ENCODE data around the gene GLB1L.

The GLB1L gene

GRCh38 chr2:219252900-219253752, 7.9 kb upstream of the GLB1L start, which contains the start of gene TUBA4B:
Gene TUBA4B (plus strand): TSS chr2:219253243. CDS start chr2:219253408, 165 bp downstream.
- peak; percentile 27 for DNase-seq (ENCODE audit: low read depth)

DNA sequence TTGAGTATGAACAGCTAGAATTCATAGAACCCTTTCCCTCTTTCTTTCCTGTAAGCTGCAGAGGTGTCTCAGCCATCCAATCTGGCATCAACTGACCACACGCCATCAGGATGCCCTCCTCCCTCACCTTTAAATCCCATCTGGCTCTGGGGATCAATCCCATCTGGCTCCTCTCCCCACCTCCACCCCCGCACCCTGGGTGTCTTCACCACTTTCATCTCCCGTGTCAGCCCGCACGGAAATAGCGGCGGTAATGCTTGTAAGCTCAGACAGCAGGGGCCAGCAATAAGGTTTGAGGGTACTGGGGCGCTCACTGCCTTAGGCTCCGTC, 7.3 kb upstream of the GLB1L start:
- DNase-seq (ENCODE audit: low read depth) = peak; percentile 24

DNA sequence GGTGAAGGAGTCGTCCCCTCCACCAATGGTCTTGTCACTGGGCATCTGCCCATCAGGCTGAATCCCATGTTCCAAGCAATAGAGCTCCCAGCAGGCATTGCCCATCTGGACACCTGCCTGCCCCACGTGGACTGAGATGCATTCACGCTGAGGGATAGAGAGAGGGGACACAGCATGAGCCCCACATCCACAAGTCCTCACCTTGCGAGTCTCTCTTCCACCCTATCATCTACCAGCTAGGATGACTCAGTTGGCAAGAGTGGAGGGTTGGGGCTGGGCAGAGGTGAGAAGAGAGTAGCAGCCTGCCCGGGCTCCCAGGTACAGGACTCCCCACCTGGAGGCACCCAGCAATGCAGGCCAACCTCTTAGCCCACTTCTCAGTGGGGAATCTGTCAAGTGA, 6.8 kb upstream of the GLB1L start:
- DNase-seq (ENCODE audit: low read depth) = no peak

GRCh38 chr2:219251656-219252055, 6.4 kb upstream of the GLB1L start:
- no peak for DNase-seq (ENCODE audit: low read depth)

- no peak for DNase-seq (ENCODE audit: low read depth)
Measured at GRCh38 chr2:219250049-219250781, 5.0 kb upstream of the GLB1L start.

DNA sequence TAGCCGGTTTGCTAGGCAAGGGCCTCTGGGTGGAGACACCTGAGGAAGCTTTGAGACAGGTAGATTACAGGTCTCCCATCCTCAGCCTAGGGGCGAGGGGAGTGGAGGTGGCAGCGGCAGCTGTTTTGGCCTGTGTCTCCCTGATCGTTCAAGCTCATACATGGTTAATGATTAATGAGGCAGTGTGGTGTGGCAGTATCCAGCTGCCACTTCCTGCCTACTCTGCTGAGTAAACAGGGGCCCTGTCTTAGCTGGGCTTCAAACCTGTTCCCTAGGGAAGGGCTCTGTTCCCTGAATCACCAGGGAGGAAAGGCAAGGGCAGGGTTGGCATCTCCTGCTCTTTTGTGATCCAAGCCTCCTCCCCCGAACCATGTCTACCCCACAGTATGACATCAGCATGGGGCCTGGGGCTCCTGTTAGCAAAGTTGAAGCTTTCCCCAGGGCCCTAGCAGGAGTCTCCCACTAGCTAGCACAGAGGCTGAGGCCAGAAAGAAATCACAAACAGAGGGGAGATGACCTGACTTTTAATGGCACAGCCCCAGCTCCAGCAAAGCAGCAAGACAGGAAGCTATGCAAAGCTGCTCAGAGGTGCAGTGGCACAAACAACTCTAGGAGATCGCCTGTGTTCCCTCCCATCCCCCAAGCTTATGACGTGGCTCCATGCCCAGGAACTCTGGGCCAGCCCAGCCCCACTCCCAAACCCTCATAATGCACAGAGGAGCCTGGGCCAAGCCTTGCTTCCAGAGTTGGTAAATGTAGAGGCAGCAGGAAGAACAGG, 4.1 kb upstream of the GLB1L start:
- DNase-seq (ENCODE audit: low read depth) = no peak

- no peak for DNase-seq (ENCODE audit: low read depth)
Measured at GRCh38 chr2:219248845-219249202, 3.6 kb upstream of the GLB1L start.

GRCh38 chr2:219247678-219248642, 2.7 kb upstream of the GLB1L start:
- peak; percentile 43 for DNase-seq (ENCODE audit: low read depth)

DNA sequence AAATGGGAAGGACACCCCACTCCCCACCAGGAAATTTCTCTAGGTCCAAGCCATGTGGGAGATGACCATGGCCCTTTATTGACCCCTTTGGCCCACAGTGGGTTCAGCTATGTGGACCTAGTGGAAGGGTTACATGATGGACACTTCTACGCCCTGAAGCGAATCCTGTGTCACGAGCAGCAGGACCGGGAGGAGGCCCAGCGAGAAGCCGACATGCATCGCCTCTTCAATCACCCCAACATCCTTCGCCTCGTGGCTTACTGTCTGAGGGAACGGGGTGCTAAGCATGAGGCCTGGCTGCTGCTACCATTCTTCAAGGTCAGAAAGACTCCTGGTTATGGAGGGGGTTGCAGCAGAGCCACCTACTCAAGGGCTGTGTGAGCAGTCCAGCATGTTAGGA, 1.3 kb upstream of the GLB1L start:
- no peak for DNase-seq (ENCODE audit: low read depth)

GRCh38 chr2:219245899-219246230, 621 bp upstream of the GLB1L start:
- no peak for DNase-seq (ENCODE audit: low read depth)

GRCh38 chr2:219244789-219245147, 476 bp downstream of the GLB1L start:
- no peak for DNase-seq (ENCODE audit: low read depth)

- no peak for DNase-seq (ENCODE audit: low read depth)
Measured at GRCh38 chr2:219243291-219243761, 1.9 kb downstream of the GLB1L start.

GRCh38 chr2:219234331-219234730, 10.9 kb downstream of the GLB1L start:
- no peak for DNase-seq (ENCODE audit: low read depth)

DNA sequence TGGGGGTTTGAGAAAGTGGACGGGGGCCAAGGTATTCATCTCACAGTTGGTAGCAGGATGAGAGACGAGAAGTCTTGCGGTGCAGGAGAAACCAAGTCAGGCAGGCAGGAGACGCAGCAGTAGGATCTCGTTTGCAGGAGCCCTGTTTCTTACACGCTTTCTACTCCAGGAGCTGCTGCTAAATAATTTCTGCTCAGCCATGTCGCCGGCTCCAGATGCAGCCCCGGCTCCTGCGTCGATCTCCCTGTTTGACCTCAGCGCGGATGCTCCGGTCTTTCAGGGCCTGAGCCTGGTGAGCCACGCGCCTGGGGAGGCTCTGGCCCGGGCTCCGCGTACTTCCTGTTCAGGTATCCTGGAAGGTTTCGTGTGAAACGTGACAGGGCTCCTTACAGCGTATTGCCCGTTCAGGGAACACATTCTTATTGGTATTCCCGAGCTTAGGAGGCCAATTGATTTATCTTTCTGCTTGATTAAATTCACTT, 15.1 kb downstream of the GLB1L start:
- peak; percentile 24 for DNase-seq (ENCODE audit: low read depth)

DNA sequence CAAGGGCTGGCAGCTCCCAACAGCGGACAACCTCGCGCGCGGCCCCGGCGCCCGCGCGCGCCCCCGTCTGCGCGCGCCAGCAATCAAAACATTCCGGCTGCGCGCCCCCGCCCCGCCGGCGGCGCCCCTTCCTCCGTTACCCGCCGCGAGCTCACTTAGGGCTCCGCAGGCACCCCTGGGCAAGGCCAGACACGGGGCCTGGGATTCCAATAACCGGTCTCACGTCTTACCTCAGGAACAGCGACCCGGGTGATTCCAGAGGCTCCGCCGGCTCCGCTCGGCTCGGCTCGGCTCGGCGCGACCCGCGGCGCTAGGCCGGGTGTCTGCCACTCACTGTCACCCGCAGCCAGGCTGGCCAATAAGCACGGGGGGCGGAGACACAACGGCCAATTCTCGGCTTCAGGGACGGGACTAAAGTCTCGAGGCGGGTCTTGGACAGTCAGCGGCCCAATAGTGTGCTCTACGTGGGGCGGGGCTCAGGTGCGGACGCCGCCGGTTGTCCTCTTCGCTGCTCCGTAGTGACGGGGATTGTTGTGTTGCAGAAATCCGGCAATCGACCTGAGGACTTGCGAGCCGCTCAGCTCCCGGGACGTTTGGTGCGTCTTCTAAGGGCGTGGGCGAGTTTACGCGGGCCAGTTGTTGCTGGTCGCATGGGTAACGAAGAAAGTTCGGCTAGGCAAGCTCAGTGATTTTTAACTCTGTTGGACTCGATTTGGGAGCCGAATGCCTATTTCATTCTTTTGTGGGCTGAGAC, 15.8 kb downstream of the GLB1L start, which contains the start of the genes ANKZF1 and ATG9A:
TSS of gene ANKZF1 (plus strand) at position 502 of the 754 bp plus-strand sequence. CDS start 452 bp downstream, outside the sequence.
TSS of gene ATG9A (minus strand) at position 332 of the 754 bp plus-strand sequence. CDS start 1,612 bp downstream, outside the sequence.
- DNase-seq (ENCODE audit: low read depth) = peak; percentile 98

DNA sequence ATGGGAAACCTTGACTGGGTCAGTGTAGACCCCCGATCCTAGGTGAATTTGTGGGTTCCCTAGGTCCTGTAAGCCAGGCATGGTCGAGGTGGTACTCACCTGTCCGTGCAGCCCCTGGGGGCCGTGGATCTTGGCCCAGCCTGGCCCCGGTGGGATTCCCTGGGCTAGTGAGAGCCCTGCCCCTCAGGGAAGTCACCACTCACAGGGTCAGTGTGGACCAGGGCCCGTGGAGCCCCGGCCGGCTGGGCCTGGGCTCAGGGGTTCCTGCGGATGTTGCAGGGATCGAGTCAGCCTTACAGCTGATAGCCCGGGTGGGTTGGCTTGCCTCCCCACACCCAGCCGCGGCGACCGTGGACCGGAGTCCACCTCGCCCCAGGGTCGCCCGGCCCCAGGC, 16.3 kb downstream of the GLB1L start:
- DNase-seq (ENCODE audit: low read depth) = no peak

GRCh38 chr2:219228041-219228910, 17.0 kb downstream of the GLB1L start:
- DNase-seq (ENCODE audit: low read depth) = no peak

DNA sequence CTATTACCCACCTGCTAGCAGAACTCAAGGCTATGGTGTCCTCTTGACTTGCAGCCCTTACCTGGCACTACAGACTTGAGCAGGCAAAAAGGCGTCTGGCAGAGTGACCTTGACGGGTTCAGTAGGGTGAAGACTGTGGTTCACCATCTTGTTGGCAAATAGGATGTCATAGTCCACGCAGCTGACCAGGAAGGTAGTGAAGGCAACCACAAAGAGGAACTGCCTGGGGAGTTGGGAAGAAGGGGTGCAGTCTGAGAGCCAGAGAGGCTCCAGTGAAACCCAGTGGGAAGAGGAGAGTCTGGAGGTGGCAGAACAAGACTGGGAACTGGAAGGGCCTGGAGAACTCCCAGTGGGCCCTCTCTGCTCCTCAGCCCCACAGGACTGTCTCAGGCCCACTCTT, 19.9 kb downstream of the GLB1L start:
- no peak for DNase-seq (ENCODE audit: low read depth)

- no peak for DNase-seq (ENCODE audit: low read depth)
Measured at GRCh38 chr2:219223831-219224610, 21.2 kb downstream of the GLB1L start.

Measured in activated T-helper 9 cell treated with anti-CD3 and anti-CD28 coated beads, Interleukin-2, amount 50 U/mL, for 16 hours (primary cell).